HEK293 (cell line): Measurements from ENCODE around the gene ASB8.

Experiments
- BCL11A ChIP-seq: fragments of 450-650 bp; formaldehyde crosslinking; IDR thresholded peaks from 2 replicates; pipeline ENCODE4 v1.5.1; 2016; ENCODE audit warnings: low read depth, missing biosample characterization, missing genetic modification characterization
- GLI2 ChIP-seq: fragments of 450-650 bp; formaldehyde crosslinking; IDR thresholded peaks from 2 replicates; pipeline ENCODE4; 2017; ENCODE audit warnings: missing biosample characterization, missing genetic modification characterization, low read depth, borderline replicate concordance
- GLI4 ChIP-seq: fragments of 450-650 bp; formaldehyde crosslinking; IDR thresholded peaks from 2 replicates; pipeline ENCODE4 v1.5.1; 2016; ENCODE audit warnings: missing biosample characterization, missing genetic modification characterization
- GLIS2 ChIP-seq: fragments of 450-650 bp; formaldehyde crosslinking; IDR thresholded peaks from 2 replicates; pipeline ENCODE4 v1.5.1; 2016; ENCODE audit warnings: missing biosample characterization, missing genetic modification characterization
- IKZF3 ChIP-seq: fragments of 450-650 bp; IDR thresholded peaks from 2 replicates; pipeline ENCODE4 v1.5.0; 2018; ENCODE audit warnings: missing biosample characterization, mild to moderate bottlenecking, missing genetic modification characterization, moderate library complexity
- MZF1 ChIP-seq: fragments of 450-650 bp; formaldehyde crosslinking; IDR thresholded peaks from 2 replicates; pipeline ENCODE4 v1.5.1; 2017; ENCODE audit warnings: missing biosample characterization, missing genetic modification characterization, borderline replicate concordance
- OSR2 ChIP-seq: fragments of 450-650 bp; formaldehyde crosslinking; IDR thresholded peaks from 2 replicates; pipeline ENCODE4 v1.5.1; 2016; ENCODE audit warnings: missing biosample characterization, missing genetic modification characterization
- ZBTB20 ChIP-seq: fragments of 450-650 bp; formaldehyde crosslinking; IDR thresholded peaks from 2 replicates; pipeline ENCODE4 v1.5.1; 2016; ENCODE audit warnings: missing biosample characterization, missing genetic modification characterization
- ZBTB7A ChIP-seq: fragments of 450-650 bp; formaldehyde crosslinking; IDR thresholded peaks from 2 replicates; pipeline ENCODE4 v1.5.1; 2016; ENCODE audit warnings: low read depth, missing biosample characterization, missing genetic modification characterization
- ZNF112 ChIP-seq: fragments of 450-650 bp; formaldehyde crosslinking; IDR thresholded peaks from 2 replicates; pipeline ENCODE4 v1.5.0; 2017; ENCODE audit warnings: missing biosample characterization, missing genetic modification characterization
- ZNF114 ChIP-seq: fragments of 450-650 bp; formaldehyde crosslinking; IDR thresholded peaks from 2 replicates; pipeline ENCODE4 v1.5.0; 2017; ENCODE audit warnings: missing biosample characterization, missing genetic modification characterization
- ZNF133 ChIP-seq: fragments of 450-650 bp; formaldehyde crosslinking; IDR thresholded peaks from 2 replicates; pipeline ENCODE4 v1.5.1; 2016; ENCODE audit warnings: missing biosample characterization, missing genetic modification characterization
- ZNF146 ChIP-seq: fragments of 450-650 bp; formaldehyde crosslinking; IDR thresholded peaks from 2 replicates; pipeline ENCODE4 v1.5.1; 2016; ENCODE audit warnings: missing biosample characterization, missing genetic modification characterization
- ZNF155 ChIP-seq: fragments of 450-650 bp; formaldehyde crosslinking; IDR thresholded peaks from 2 replicates; pipeline ENCODE4 v1.5.1; 2016; ENCODE audit warnings: missing biosample characterization, missing genetic modification characterization
- ZNF16 ChIP-seq: fragments of 450-650 bp; formaldehyde crosslinking; IDR thresholded peaks from 2 replicates; pipeline ENCODE4 v1.5.1; 2016; ENCODE audit warnings: low read depth, missing biosample characterization, missing genetic modification characterization
- ZNF202 ChIP-seq: fragments of 450-650 bp; formaldehyde crosslinking; IDR thresholded peaks from 2 replicates; pipeline ENCODE4 v1.5.1; 2016; ENCODE audit warnings: missing biosample characterization, missing genetic modification characterization, borderline replicate concordance
- ZNF211 ChIP-seq: fragments of 450-650 bp; formaldehyde crosslinking; IDR thresholded peaks from 2 replicates; pipeline ENCODE4 v1.5.1; 2016; ENCODE audit warnings: low read depth, missing biosample characterization, missing genetic modification characterization
- ZNF221 ChIP-seq: fragments of 450-650 bp; formaldehyde crosslinking; IDR thresholded peaks from 2 replicates; pipeline ENCODE4 v1.5.1; 2017; ENCODE audit warnings: missing biosample characterization, missing genetic modification characterization, borderline replicate concordance
- ZNF24 ChIP-seq: fragments of 450-650 bp; formaldehyde crosslinking; IDR thresholded peaks from 2 replicates; pipeline ENCODE4 v1.5.1; 2016; ENCODE audit warnings: missing biosample characterization, missing genetic modification characterization
- ZNF311 ChIP-seq: fragments of 450-650 bp; formaldehyde crosslinking; IDR thresholded peaks from 2 replicates; pipeline ENCODE4 v1.5.1; 2017; ENCODE audit warnings: missing biosample characterization, missing genetic modification characterization, borderline replicate concordance
- ZNF341 ChIP-seq: fragments of 450-650 bp; formaldehyde crosslinking; IDR thresholded peaks from 2 replicates; pipeline ENCODE4; 2016; ENCODE audit warnings: low read depth, missing biosample characterization, missing genetic modification characterization
- ZNF350 ChIP-seq: fragments of 450-650 bp; formaldehyde crosslinking; IDR thresholded peaks from 2 replicates; pipeline ENCODE4 v1.5.0; 2017; ENCODE audit warnings: missing biosample characterization, mild to moderate bottlenecking, missing genetic modification characterization
- ZNF391 ChIP-seq: fragments of 450-650 bp; formaldehyde crosslinking; IDR thresholded peaks from 2 replicates; pipeline ENCODE4 v1.5.1; 2016; ENCODE audit warnings: low read depth, missing biosample characterization, missing genetic modification characterization, borderline replicate concordance
- ZNF394 ChIP-seq: fragments of 450-650 bp; formaldehyde crosslinking; IDR thresholded peaks from 2 replicates; pipeline ENCODE4 v1.5.1; 2016; ENCODE audit warnings: missing biosample characterization, missing genetic modification characterization, mild to moderate bottlenecking, moderate library complexity, borderline replicate concordance
- ZNF404 ChIP-seq: fragments of 450-650 bp; formaldehyde crosslinking; IDR thresholded peaks from 2 replicates; pipeline ENCODE4 v1.5.1; 2017; ENCODE audit warnings: missing biosample characterization, missing genetic modification characterization
- ZNF473 ChIP-seq: fragments of 450-650 bp; formaldehyde crosslinking; IDR thresholded peaks from 2 replicates; pipeline ENCODE4 v1.5.1; 2017; ENCODE audit warnings: missing biosample characterization, missing genetic modification characterization
- ZNF521 ChIP-seq: fragments of 450-650 bp; formaldehyde crosslinking; IDR thresholded peaks from 2 replicates; pipeline ENCODE4 v1.5.1; 2017; ENCODE audit warnings: missing biosample characterization, mild to moderate bottlenecking, missing genetic modification characterization
- ZNF529 ChIP-seq: fragments of 450-650 bp; formaldehyde crosslinking; IDR thresholded peaks from 2 replicates; pipeline ENCODE4 v1.5.1; 2017; ENCODE audit warnings: missing genetic modification characterization, missing biosample characterization; ENCODE audit not compliant: insufficient replicate concordance
- ZNF544 ChIP-seq: fragments of 450-650 bp; formaldehyde crosslinking; IDR thresholded peaks from 2 replicates; pipeline ENCODE4 v1.5.0; 2017; ENCODE audit warnings: missing biosample characterization, missing genetic modification characterization
- ZNF548 ChIP-seq: fragments of 450-650 bp; formaldehyde crosslinking; IDR thresholded peaks from 2 replicates; pipeline ENCODE4 v1.5.1; 2016; ENCODE audit warnings: missing biosample characterization, missing genetic modification characterization
- ZNF555 ChIP-seq: fragments of 450-650 bp; formaldehyde crosslinking; conservative IDR thresholded peaks from 2 replicates; pipeline ENCODE4 v1.5.1; 2017; ENCODE audit warnings: missing biosample characterization, mild to moderate bottlenecking, missing genetic modification characterization, inconsistent platforms
- ZNF560 ChIP-seq: fragments of 450-650 bp; formaldehyde crosslinking; IDR thresholded peaks from 2 replicates; pipeline ENCODE4 v1.5.1; 2017; ENCODE audit warnings: missing biosample characterization, missing genetic modification characterization, borderline replicate concordance
- ZNF571 ChIP-seq: fragments of 450-650 bp; formaldehyde crosslinking; IDR thresholded peaks from 2 replicates; pipeline ENCODE4 v1.5.0; 2017; ENCODE audit warnings: missing biosample characterization, missing genetic modification characterization
- ZNF626 ChIP-seq: fragments of 450-650 bp; sonication (Bioruptor Pico); formaldehyde crosslinking; IDR thresholded peaks from 2 replicates; pipeline ENCODE4 v1.5.1; 2018; ENCODE audit warnings: missing biosample characterization, missing genetic modification characterization, inconsistent platforms
- ZNF629 ChIP-seq: fragments of 450-650 bp; formaldehyde crosslinking; IDR thresholded peaks from 2 replicates; pipeline ENCODE4 v1.5.1; 2017; ENCODE audit warnings: missing biosample characterization, missing genetic modification characterization
- ZNF654 ChIP-seq: fragments of 450-650 bp; formaldehyde crosslinking; IDR thresholded peaks from 2 replicates; pipeline ENCODE4 v1.5.1; 2016; ENCODE audit warnings: low read depth, missing biosample characterization, missing genetic modification characterization
- ZNF660 ChIP-seq: fragments of 450-650 bp; IDR thresholded peaks from 2 replicates; pipeline ENCODE4 v1.5.1; 2018; ENCODE audit warnings: missing biosample characterization, mild to moderate bottlenecking, missing genetic modification characterization
- ZNF664 ChIP-seq: fragments of 450-650 bp; formaldehyde crosslinking; IDR thresholded peaks from 2 replicates; pipeline ENCODE4 v1.5.1; 2016; ENCODE audit warnings: missing biosample characterization, missing genetic modification characterization
- ZNF747 ChIP-seq: fragments of 450-650 bp; formaldehyde crosslinking; IDR thresholded peaks from 2 replicates; pipeline ENCODE4 v1.5.1; 2016; ENCODE audit warnings: missing biosample characterization, missing genetic modification characterization
- ZSCAN18 ChIP-seq: fragments of 450-650 bp; formaldehyde crosslinking; IDR thresholded peaks from 2 replicates; pipeline ENCODE4 v1.5.1; 2016; ENCODE audit warnings: missing biosample characterization, missing genetic modification characterization
- ZSCAN30 ChIP-seq: fragments of 450-650 bp; IDR thresholded peaks from 2 replicates; pipeline ENCODE4 v1.5.1; 2018; ENCODE audit warnings: missing biosample characterization, mild to moderate bottlenecking, missing genetic modification characterization, moderate library complexity
- TF ChIP-seq, protein P1 (sequence below): fragments of 450-650 bp; formaldehyde crosslinking; optimal IDR thresholded peaks from 2 replicates; pipeline ENCODE3; 2016; ENCODE audit warnings: missing biosample characterization, mild to moderate bottlenecking, missing genetic modification characterization

The ASB8 gene

GRCh38 chr12:48197971-48198671 lies 40.8 kb upstream of the ASB8 start (continued):
- TF ChIP-seq ZNF133 (tag by site-specific recombination) (no peak), ZBTB20 (tag by site-specific recombination) (peak; percentile 7; the same call in 1 of the 2 replicates), ZNF404 (tag by site-specific recombination) (no peak), GLIS2 (no peak; the same call in none of the 2 replicates), ZNF391 (0 out of 2 replicates have a peak, but pooled peaks have one; percentile 66), ZNF473 (tag by site-specific recombination) (no peak), ZNF521 (no peak), ZNF16 (tag by site-specific recombination) (no peak), ZNF629 (tag by site-specific recombination) (peak; percentile 51; the same call in 1 of the 2 replicates), ZSCAN18 (tag by site-specific recombination) (no peak), ZNF571 (tag by site-specific recombination) (no peak), ZNF311 (tag by site-specific recombination) (no peak), OSR2 (tag by site-specific recombination) (no peak), ZNF654 (tag by site-specific recombination) (no peak), ZNF548 (tag by site-specific recombination) (no peak), ZNF112 (tag by site-specific recombination) (no peak), ZNF394 (no peak), ZNF202 (tag by site-specific recombination) (no peak), GLI4 (tag by site-specific recombination) (no peak), ZNF660 (tag by site-specific recombination) (no peak; the same call in 1 of the 2 replicates), ZNF211 (no peak), ZNF544 (tag by site-specific recombination) (no peak), ZBTB7A (tag by site-specific recombination) (no peak), ZNF114 (tag by site-specific recombination) (no peak), GLI2 (tag by site-specific recombination) (no peak), ZNF626 (tag by site-specific recombination) (no peak), ZNF747 (tag by site-specific recombination) (no peak), ZNF155 (tag by site-specific recombination) (no peak), IKZF3 (tag by site-specific recombination) (peak; percentile 97), ZNF24 (tag by site-specific recombination) (0 out of 2 replicates have a peak, but pooled peaks have one; percentile 11), ZNF529 (tag by site-specific recombination) (no peak), ZNF341 (no peak), ZNF664 (no peak), ZNF350 (tag by site-specific recombination) (no peak), MZF1 (tag by site-specific recombination) (peak; percentile 88; the same call in 1 of the 2 replicates), ZSCAN30 (tag by site-specific recombination) (no peak), ZNF560 (no peak), BCL11A (tag by site-specific recombination) (peak; percentile 61), ZNF555 (tag by site-specific recombination) (no peak), ZNF146 (tag by site-specific recombination) (no peak), ZNF221 (no peak)
- TF ChIP-seq, protein P1, sequence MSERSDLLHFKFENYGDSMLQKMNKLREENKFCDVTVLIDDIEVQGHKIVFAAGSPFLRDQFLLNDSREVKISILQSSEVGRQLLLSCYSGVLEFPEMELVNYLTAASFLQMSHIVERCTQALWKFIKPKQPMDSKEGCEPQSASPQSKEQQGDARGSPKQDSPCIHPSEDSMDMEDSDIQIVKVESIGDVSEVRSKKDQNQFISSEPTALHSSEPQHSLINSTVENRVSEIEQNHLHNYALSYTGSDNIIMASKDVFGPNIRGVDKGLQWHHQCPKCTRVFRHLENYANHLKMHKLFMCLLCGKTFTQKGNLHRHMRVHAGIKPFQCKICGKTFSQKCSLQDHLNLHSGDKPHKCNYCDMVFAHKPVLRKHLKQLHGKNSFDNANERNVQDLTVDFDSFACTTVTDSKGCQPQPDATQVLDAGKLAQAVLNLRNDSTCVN (tag by site-specific recombination): peak; percentile 30
